ENCODE results near the gene CTRB1.

GRCh38 chr16:75227361-75228142 lies 8.8 kb downstream of the CTRB1 start:
- TF ChIP-seq, protein P1, sequence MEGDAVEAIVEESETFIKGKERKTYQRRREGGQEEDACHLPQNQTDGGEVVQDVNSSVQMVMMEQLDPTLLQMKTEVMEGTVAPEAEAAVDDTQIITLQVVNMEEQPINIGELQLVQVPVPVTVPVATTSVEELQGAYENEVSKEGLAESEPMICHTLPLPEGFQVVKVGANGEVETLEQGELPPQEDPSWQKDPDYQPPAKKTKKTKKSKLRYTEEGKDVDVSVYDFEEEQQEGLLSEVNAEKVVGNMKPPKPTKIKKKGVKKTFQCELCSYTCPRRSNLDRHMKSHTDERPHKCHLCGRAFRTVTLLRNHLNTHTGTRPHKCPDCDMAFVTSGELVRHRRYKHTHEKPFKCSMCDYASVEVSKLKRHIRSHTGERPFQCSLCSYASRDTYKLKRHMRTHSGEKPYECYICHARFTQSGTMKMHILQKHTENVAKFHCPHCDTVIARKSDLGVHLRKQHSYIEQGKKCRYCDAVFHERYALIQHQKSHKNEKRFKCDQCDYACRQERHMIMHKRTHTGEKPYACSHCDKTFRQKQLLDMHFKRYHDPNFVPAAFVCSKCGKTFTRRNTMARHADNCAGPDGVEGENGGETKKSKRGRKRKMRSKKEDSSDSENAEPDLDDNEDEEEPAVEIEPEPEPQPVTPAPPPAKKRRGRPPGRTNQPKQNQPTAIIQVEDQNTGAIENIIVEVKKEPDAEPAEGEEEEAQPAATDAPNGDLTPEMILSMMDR (conservative IDR thresholded peaks at IDR 0.05), result no peak
- no peak for TF ChIP-seq EZH2 (IDR thresholded peaks at IDR 0.05; ENCODE audit: low read depth)
